CD14-positive monocyte (primary cell): ENCODE measurements around the gene PPP1R15B. TPM values are rescaled to one million over a fixed set of nuclear protein-coding genes. Genes with fewer than 3 reads are reported as not detected.

Experiments used
- DNase-seq, 3 donors: peaks; one replicate each; pipeline ENCODE4 v3.0.0-alpha.2; 2011 to 2022
- H2AFZ ChIP-seq: 2 replicates; pipeline ENCODE4 v1.6.0; 2012; ENCODE audit warnings: mild to moderate bottlenecking, low read depth, low read length, inconsistent platforms; ENCODE audit not compliant: insufficient read depth, poor library complexity, severe bottlenecking
- H3K27ac ChIP-seq, 2 donors: 1 replicate in 1 of 2; 2 replicates in 1 of 2; pipeline ENCODE4 v1.5.1; 2012 to 2013; ENCODE audit warnings: low read length in 2 of 2, control low read depth in 1 of 2, inconsistent platforms in 1 of 2, low read depth in 1 of 2, mild to moderate bottlenecking in 1 of 2
- H3K27me3 ChIP-seq, 2 donors: one replicate each; pipeline versions ENCODE4 v1.6.0 to v1.6.1; 2011 to 2013; ENCODE audit warnings: low read length in 2 of 2; ENCODE audit not compliant: control insufficient read depth in 2 of 2, insufficient read depth in 2 of 2
- H3K36me3 ChIP-seq, 2 donors: replicated peaks in 1 of 2; 1 replicate in 1 of 2; 2 replicates in 1 of 2; pipeline versions ENCODE4 v1.5.1 to v1.6.1; 2012 to 2013; ENCODE audit warnings: low read length in 2 of 2, control low read depth in 1 of 2, inconsistent platforms in 1 of 2, mild to moderate bottlenecking in 1 of 2; ENCODE audit not compliant: insufficient read depth in 2 of 2, control insufficient read depth in 1 of 2
- H3K4me1 ChIP-seq, 2 donors: 1 replicate in 1 of 2; 2 replicates in 1 of 2; pipeline versions ENCODE4 v1.5.1 to v1.6.1; 2012 to 2013; ENCODE audit warnings: low read length in 2 of 2, control low read depth in 1 of 2, inconsistent platforms in 1 of 2, mild to moderate bottlenecking in 1 of 2, moderate library complexity in 1 of 2; ENCODE audit not compliant: insufficient read depth in 2 of 2, control insufficient read depth in 1 of 2
- H3K4me2 ChIP-seq: replicated peaks from 2 replicates; pipeline ENCODE3; 2012; ENCODE audit warnings: low read length, moderate library complexity, mild to moderate bottlenecking; ENCODE audit not compliant: poor library complexity, severe bottlenecking; ENCODE audit errors: extremely low read depth
- H3K4me3 ChIP-seq, 3 experiments: fragments of 200-600 bp in 1 of 3; sonication (generic) in 1 of 3; replicated peaks in 1 of 3; 1 replicate in 2 of 3; 2 replicates in 1 of 3; pipeline ENCODE4 v1.5.1; 2011 to 2013; ENCODE audit warnings: low read length in 3 of 3, mild to moderate bottlenecking in 3 of 3, control low read depth in 2 of 3, low read depth in 2 of 3, inconsistent platforms in 1 of 3, moderate library complexity in 1 of 3
- H3K79me2 ChIP-seq: 2 replicates; pipeline ENCODE4 v1.6.0; 2012; ENCODE audit warnings: mild to moderate bottlenecking, control low read depth, inconsistent platforms, low read length, moderate library complexity; ENCODE audit not compliant: insufficient read depth
- H3K9ac ChIP-seq: 2 replicates; pipeline ENCODE4 v1.6.0; 2017; ENCODE audit warnings: low read length, mild to moderate bottlenecking; ENCODE audit not compliant: insufficient read depth, poor library complexity, severe bottlenecking
- H3K9me3 ChIP-seq, 2 donors: replicated peaks in 1 of 2; 1 replicate in 1 of 2; 2 replicates in 1 of 2; pipeline versions ENCODE4 v1.5.1 to v1.6.1; 2012 to 2013; ENCODE audit warnings: low read length in 2 of 2, control low read depth in 1 of 2; ENCODE audit not compliant: control insufficient read depth in 1 of 2, insufficient read depth in 1 of 2
- H4K20me1 ChIP-seq: 2 replicates; pipeline ENCODE4 v1.6.0; 2012; ENCODE audit warnings: mild to moderate bottlenecking, low read length, control low read depth, moderate library complexity; ENCODE audit not compliant: insufficient read depth
- H3K27ac Mint-ChIP-seq, 7 donors: one replicate each; pipeline ENCODE4 v1.8.0; 2020; ENCODE audit warnings: mild to moderate bottlenecking in 7 of 7, mixed read lengths in 7 of 7, moderate library complexity in 6 of 7, inconsistent platforms in 2 of 7
- H3K27me3 Mint-ChIP-seq, 3 donors: one replicate each; pipeline ENCODE4 v1.8.0; 2021 to 2022; ENCODE audit warnings: low read depth in 3 of 3, mild to moderate bottlenecking in 3 of 3, mixed read lengths in 3 of 3, moderate library complexity in 3 of 3, inconsistent platforms in 1 of 3
- H3K36me3 Mint-ChIP-seq, 2 donors: one replicate each; pipeline ENCODE4 v1.8.0; 2020; ENCODE audit warnings: mixed read lengths in 2 of 2, inconsistent platforms in 1 of 2, mild to moderate bottlenecking in 1 of 2
- H3K4me1 Mint-ChIP-seq: one replicate; pipeline ENCODE4 v1.8.0; 2020; ENCODE audit warnings: mild to moderate bottlenecking, mixed read lengths
- H3K4me3 Mint-ChIP-seq, 2 donors: one replicate each; pipeline ENCODE4 v1.8.0; 2020; ENCODE audit warnings: mild to moderate bottlenecking in 2 of 2, mixed read lengths in 2 of 2, moderate library complexity in 1 of 2
- H3K9me3 Mint-ChIP-seq, 7 donors: one replicate each; pipeline ENCODE4 v1.8.0; 2020 to 2022; ENCODE audit warnings: mixed read lengths in 7 of 7, mild to moderate bottlenecking in 6 of 7, moderate library complexity in 6 of 7, inconsistent platforms in 2 of 7
- CTCF ChIP-seq: fragments of 200-600 bp; IDR thresholded peaks from one replicate; pipeline ENCODE4 v1.8.0; 2022; ENCODE audit warnings: antibody characterized with exemption, mild to moderate bottlenecking
- WGBS: methylation state at CpG from one replicate; pipeline ENCODE4 v1.1.5; 2013; ENCODE audit warnings: missing lambda C conversion rate; ENCODE audit not compliant: insufficient coverage; 5-methylcytosine and 5-hydroxymethylcytosine counted together
- intact Hi-C, 2 donors: fragments of 100-400 bp; cut with micrococcal nuclease; formaldehyde crosslinking; loops; one replicate each; pipeline versions ENCODE4 v1.15.0 to v1.15.1; 2023
- polyA plus RNA-seq, 3 donors: library from polyadenylated mRNA; depleted of rRNA in 1 of 3; unstranded in 2 of 3; stranded (reverse) in 1 of 3; fragments of 300-500 nt in 2 of 3; fragments of >200 nt in 1 of 3; fragmentation: Illumina TruSeq in 2 of 3; gene quantifications; 1 replicate in 2 of 3; 2 replicates in 1 of 3; pipeline ENCODE4 v1.2.3, GENCODE V29; 2012 to 2021

Gene PPP1R15B
- polyA plus RNA-seq, 3 donors = 31.1 to 117 (median 31.8) TPM

GRCh38 chr1:204450461-204451257, 39.0 kb upstream of the PPP1R15B start:
- H3K27ac Mint-ChIP-seq = peak overlapping the region in 2 of 7 donors; percentile 15 to 28
- H2AFZ ChIP-seq = no peak overlapping the region
- TF ChIP-seq CTCF = no peak
- no peak overlapping the region for H3K27ac ChIP-seq
- WGBS = 88% methylated on average over 8 of the region's 8 CpGs
- no peaks in the 10 kb centered on the region for H3K9me3 Mint-ChIP-seq
- H3K27me3 Mint-ChIP-seq = peaks cover 0 to 5% (median 0%) of the 10 kb centered on the region in 3 donors
- no peak overlapping the region for H3K4me3 Mint-ChIP-seq
- no peak overlapping the region for H3K9ac ChIP-seq
- no peaks in the 10 kb centered on the region for H3K27me3 ChIP-seq
- H3K36me3 Mint-ChIP-seq = peaks cover 7 to 16% of the 10 kb centered on the region in 2 donors
- H3K4me2 ChIP-seq = no peak overlapping the region
- H3K9me3 ChIP-seq = no peaks in the 10 kb centered on the region
- H4K20me1 ChIP-seq = no peaks in the 10 kb centered on the region
- peaks cover 14% of the 10 kb centered on the region for H3K4me1 Mint-ChIP-seq
- H3K79me2 ChIP-seq = no peaks in the 10 kb centered on the region
- intact Hi-C loops = no loop called here
- peaks cover 5 to 7% of the 10 kb centered on the region in 2 donors for H3K4me1 ChIP-seq
- DNase-seq = no peak
- no peaks in the 10 kb centered on the region for H3K36me3 ChIP-seq
- H3K4me3 ChIP-seq = no peak overlapping the region

- H3K36me3 ChIP-seq = no peaks in the 10 kb centered on the region
- H3K27me3 ChIP-seq = no peaks in the 10 kb centered on the region
- DNase-seq = no peak
- no peak for TF ChIP-seq CTCF
- no peaks in the 10 kb centered on the region for H3K9me3 Mint-ChIP-seq
- peak overlapping the region in 1 of 7 donors; percentile 6 for H3K27ac Mint-ChIP-seq
- no peaks in the 10 kb centered on the region for H3K9me3 ChIP-seq
- intact Hi-C loops = loop anchor here in 1 of 2 donors (5.0 kb wide), 1 partner anchor 53 kb away; no protein-coding TSS in a partner anchor
- H3K79me2 ChIP-seq = no peaks in the 10 kb centered on the region
- H3K4me2 ChIP-seq = no peak overlapping the region
- no peak overlapping the region for H2AFZ ChIP-seq
- H3K27ac ChIP-seq = no peak overlapping the region
- H4K20me1 ChIP-seq = no peaks in the 10 kb centered on the region
- H3K4me3 Mint-ChIP-seq = no peak overlapping the region
- H3K36me3 Mint-ChIP-seq = peaks cover 11 to 15% of the 10 kb centered on the region in 2 donors
- H3K9ac ChIP-seq = no peak overlapping the region
- H3K4me3 ChIP-seq = no peak overlapping the region
- H3K4me1 Mint-ChIP-seq = peaks cover 14% of the 10 kb centered on the region
- 94% methylated on average over 8 of the region's 8 CpGs for WGBS
- peaks cover 5 to 7% of the 10 kb centered on the region in 2 donors for H3K4me1 ChIP-seq
- peaks cover 0 to 5% (median 0%) of the 10 kb centered on the region in 3 donors for H3K27me3 Mint-ChIP-seq
Measured at GRCh38 chr1:204449678-204450280, 38.2 kb upstream of the PPP1R15B start.
